Sciatic nerve (tissue), 2 donors: ENCODE data around the gene TTLL7. TPM values are rescaled to one million over a fixed set of nuclear protein-coding genes. Genes with fewer than 3 reads are reported as not detected.
"Not testable (repeated sequence)": the region's sequence is repeated elsewhere in the genome, so short reads cannot be mapped to it uniquely, and the experiment has no call there.

Experiments
- ATAC-seq: fragments of 200-7000 bp; cut with Tn5 transposase; one replicate; pipeline ENCODE4 v1.9.1; 2020; ENCODE audit warnings: mild to moderate bottlenecking, moderate library complexity
- DNase-seq: peaks from one replicate; pipeline ENCODE4 v3.0.0-alpha.2; 2020; ENCODE audit warnings: low spot score
- intact Hi-C: fragments of 100-400 bp; cut with DNase I; formaldehyde crosslinking; loops from one replicate; pipeline ENCODE4 v1.14.2; 2022
- total RNA-seq: library from RNA; stranded (reverse); fragmentation: NEBNext Ultra II Directional; extraction: Animal tissue kit (Norgen Biotek cat#: 25700); gene quantifications from one replicate; pipeline ENCODE4 v1.2.1, GENCODE V29; 2021
- donor health status: DM: no; HTN: no; CAD: no.
- donor health status: DM: no; HTN: no; CAD: no.

The TTLL7 gene
- total RNA-seq, 1 donor from 2014 or later = 15.7 TPM

DNA sequence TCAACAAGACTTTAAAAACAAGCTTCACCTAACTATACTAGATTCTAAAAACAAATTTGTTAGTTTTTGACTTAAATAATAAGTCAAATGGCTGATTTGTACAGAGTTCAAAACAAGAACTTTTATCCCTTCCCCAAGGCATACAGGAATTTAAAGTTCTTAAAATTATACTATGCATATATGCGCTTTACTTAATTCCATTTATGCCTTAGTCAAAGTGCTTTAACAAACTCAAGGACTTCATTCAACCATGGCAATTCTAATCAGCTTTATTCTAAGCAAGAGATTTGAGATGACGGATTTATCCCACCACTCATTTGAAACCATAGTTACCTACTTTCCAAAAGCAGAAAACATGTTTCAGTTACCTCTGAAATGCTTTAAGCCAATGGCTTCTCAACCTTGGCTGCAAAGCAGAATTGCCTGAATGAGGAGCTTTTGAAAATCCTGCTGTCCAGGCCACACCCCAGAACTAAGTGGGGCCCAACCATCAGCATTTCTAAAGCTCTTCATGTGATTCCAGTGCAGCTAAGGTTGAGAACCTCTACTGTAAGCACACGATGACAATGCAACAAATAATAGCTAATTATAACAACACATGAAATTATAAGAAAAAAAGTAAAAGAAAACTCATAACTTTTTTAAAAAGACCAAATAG, 44.6 kb downstream of the TTLL7 start:
- DNase-seq (no peak), ATAC-seq (no peak)
- intact Hi-C loops = loop anchor here (2.0 kb wide), 1 partner anchor 77 kb away; no protein-coding TSS in a partner anchor

DNA sequence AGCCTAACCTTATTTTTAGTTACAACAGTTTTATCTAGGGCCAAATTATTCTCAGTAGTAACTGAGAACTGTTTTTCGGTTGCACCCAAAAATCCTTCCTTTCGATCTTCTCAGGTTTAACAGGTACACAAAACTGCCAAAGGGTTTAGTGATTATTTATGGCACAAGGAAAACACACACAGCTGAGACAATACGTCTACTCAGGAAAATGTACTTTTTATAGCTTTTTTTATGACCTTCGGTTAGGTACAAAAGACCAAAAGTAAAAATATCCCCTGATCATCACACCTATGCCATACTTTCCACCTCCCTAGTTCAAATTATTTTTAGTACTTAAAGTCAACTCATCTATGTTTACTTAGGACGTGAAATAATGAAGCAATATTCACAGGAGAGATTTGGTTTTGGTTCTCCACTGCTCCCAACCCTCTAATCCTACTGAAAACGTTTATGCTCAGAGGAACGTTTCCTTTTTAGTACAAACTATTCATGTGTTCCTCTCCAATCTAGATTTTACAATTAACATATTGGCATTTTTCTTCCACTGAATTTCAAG, 48.7 kb downstream of the TTLL7 start:
- DNase-seq (no peak), ATAC-seq (no peak)
- intact Hi-C loops = no loop called here

DNA sequence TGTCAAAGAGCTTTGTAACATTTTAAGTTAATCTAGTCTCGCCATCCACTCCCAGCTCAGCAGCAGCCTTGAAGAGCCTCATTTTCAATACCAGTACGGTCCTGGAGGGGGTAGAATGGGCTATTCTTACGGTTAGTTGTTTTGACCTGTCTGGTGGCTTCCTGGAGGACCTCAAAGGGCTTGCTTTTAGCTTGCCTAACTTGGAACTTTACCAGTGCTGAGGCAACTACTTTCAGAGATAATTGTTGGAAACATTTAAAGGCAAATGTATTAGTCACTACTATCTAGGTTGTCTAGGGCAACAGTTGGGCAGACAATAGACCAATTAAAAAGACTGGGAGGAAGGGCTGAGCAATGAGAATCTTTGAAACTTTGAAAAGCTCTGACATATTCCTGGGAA, 56.0 kb downstream of the TTLL7 start:
- no peak for DNase-seq
- intact Hi-C loops = no loop called here
- ATAC-seq = no peak

DNA sequence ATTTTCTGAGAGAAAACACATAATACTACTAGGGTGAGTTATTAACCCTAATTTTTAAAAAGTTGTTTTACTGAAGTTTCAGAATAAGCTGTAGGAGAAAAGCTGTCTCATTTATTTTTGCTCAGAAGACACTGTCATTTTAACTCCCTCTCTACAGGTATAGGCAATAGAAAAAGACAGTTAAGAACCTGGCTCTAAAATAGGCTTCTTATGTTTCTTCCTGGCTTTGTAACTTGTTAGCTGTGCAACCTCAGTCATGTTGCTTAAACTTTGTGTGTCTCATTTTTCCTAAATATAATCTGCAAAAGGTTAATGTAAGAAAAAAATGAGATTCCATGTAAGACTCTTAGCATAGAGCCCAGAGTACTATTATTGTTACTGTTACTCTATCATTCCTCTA, 64.4 kb downstream of the TTLL7 start:
- ATAC-seq (no peak), DNase-seq (no peak)
- intact Hi-C loops = no loop called here

DNA sequence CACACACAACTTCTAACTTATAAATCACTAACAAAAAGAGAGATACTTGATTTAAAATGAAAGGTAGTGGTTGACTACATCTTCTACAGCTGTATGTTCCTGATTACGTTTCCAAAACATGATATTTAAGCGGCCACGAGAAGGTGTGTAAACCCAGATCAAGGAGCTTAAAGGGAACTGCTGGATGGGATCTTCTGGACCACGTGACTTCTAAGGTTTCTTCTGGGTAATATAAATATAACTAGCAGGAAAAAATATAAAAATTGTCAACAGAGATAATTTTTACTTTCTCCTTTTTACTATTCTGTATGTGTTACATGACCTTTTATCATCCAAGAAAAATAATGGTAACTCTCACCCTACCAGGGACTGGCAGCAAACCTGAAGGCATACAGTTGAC, 66.2 kb downstream of the TTLL7 start:
- ATAC-seq (no peak), DNase-seq (no peak)
- intact Hi-C loops = no loop called here

DNA sequence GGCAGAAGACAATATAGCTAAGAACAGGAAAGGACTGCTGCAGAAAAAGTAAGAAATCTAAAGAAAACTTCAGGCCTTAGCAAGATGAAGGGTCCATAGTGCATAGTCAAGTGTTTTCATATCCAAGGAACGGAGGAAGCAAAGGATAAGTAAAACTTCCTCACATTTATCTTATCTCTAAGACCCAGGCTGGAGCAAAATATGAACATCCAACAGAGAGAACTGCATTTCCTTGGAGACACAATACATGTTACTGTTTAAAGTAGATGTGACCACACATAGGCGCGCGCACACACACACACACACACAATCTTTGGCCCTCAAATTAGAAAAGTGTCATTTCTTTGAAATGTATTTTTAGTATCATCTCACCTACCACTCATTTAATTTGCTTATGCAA, 66.7 kb downstream of the TTLL7 start:
- intact Hi-C loops = no loop called here
- DNase-seq (no peak), ATAC-seq (no peak)

DNA sequence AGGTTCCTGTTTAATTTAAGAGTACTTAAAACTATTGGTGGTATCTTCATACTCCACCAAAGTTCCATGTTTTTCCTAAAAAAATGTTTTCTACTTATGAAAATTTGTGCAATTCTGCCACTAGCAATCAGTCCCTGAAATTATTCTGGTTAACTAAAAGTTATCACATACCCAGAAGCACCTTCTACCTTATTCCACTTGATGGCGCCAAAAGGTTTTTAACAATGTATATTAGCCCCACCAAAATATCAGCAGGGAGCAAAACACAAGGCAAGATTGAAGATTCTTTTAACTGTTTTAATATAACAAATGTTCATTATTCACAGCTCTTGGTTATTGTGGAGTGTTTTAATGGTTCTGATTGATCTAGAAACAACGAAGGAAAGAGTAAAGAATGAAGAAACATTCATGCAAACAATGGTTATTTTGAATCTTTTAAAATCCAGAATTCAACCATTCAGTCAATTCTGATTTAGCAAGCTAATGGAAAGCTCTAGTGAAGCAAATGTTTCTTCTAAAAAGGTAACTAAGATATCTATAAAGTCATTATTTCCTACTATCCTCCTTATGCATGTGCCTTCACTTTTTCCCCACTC, 67.2 kb downstream of the TTLL7 start:
- no peak for DNase-seq
- ATAC-seq = peak; percentile 76
- intact Hi-C loops = no loop called here

DNA sequence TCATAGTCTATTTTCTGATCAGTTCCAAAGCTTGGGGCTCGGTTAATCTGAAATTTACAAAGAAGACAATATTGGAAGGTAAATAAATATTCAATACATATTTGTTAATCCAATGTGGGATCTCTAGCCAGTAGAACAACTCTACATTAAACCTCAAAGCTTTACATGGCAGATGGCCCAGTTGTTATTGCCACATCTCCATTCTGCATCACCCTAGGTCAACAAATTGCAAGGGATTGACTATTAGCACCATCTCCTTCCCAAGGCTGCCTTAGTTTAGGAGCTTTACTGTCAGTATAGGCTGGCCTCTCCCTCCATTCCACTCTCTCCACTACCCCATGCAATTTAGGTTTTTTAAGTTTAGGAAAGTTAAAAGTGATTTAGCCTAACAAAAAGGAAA, 69.7 kb downstream of the TTLL7 start:
- intact Hi-C loops = no loop called here
- DNase-seq (no peak), ATAC-seq (peak; percentile 68)

DNA sequence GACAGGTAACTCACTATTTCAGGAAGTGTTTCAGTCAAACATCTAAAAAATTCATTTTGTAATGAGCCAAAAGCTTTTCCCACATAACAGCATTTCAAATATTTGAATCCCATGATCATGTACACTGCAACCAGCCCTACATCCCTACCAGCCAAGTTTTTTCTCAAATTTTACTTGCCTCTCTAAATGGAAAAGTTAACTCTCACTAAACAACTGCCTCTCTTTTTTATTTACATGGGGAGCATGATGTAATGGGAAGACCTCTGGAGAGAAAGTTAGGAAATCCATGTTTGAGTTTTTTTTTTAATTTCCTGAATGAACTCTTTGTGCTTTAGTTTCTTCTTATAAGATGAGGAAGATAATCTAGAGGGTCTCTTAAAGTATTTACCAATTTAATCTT, 70.5 kb downstream of the TTLL7 start:
- no peak for DNase-seq
- intact Hi-C loops = no loop called here
- peak; percentile 71 for ATAC-seq

DNA sequence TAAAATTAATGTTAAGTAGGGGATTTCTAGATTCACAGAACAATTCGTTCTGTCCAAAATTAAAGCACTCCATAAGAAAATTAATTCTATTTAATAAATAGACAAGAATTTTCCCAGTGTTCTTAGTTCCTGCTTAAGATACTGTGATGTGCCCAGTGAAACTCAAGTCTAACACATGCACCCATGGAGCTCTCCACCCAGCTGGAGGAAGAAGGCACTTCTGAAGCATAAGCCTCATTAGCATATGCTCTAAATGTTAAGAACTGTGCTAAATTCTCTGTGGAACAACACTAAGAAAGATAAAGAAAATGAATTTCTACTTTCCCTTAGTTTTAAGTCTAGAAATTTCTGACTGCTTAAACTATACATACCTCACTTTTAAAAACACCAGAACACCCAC, 71.2 kb downstream of the TTLL7 start:
- no peak for DNase-seq
- intact Hi-C loops = no loop called here

DNA sequence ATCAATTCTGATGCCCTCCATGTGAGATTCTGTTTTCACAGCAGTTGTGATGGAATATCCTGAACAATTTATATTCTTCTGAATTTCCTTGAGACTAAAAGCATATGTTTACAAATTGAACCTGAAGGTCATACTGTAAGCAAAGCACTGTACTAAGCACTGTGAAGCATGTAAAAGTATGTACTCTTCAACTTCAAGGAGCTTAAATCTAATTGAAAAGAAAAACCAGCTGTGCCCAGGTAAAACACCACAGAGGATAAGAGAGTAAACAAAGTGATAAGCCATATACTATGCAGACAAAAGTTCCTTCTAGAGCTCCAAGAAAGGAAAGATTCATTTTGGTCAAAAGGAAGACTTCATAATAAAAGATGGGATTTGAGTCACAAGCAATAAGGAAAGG, 71.9 kb downstream of the TTLL7 start:
- DNase-seq (no peak), ATAC-seq (no peak)
- intact Hi-C loops = no loop called here

More for the DNA sequence above, 71.2 kb downstream of the TTLL7 start:
- ATAC-seq = no peak

DNA sequence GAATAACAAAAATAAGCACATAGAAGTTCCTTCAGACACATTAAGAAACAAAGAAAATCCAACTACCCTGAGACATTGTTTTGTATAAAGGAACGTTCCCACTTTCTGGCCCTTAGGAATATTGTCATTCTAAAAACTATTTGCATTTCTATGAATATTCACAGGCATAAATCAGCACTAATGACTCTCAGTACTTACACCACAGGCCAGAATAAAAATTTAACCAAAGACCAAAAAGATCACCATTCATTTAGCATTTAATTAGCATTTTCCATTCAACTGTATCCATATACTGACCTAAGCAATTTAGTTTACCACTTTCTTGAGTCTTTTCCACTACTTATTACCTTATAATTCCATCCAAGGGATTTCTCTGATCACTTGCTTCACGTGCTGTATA, 75.4 kb downstream of the TTLL7 start:
- no peak for ATAC-seq
- intact Hi-C loops = no loop called here
- DNase-seq = no peak

DNA sequence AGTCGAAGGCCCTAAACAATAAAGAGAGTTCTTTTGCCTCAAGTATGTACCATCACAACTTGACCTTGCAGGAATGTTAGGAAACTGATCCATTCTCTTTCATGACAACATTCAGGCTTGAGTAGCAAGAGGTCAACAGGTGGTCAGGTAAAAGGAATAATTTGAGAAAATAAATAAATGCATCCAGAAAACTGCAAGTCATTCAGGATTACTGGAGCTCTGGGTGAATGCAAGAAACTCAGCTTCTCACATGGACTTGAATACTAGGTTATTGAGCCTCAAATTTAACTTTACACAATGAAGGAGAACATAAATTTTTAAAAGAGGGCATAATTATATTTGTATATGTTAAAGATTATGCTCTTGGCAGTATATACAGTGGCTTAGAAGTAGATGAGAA, 76.5 kb downstream of the TTLL7 start:
- no peak for DNase-seq
- intact Hi-C loops = no loop called here
- no peak for ATAC-seq

DNA sequence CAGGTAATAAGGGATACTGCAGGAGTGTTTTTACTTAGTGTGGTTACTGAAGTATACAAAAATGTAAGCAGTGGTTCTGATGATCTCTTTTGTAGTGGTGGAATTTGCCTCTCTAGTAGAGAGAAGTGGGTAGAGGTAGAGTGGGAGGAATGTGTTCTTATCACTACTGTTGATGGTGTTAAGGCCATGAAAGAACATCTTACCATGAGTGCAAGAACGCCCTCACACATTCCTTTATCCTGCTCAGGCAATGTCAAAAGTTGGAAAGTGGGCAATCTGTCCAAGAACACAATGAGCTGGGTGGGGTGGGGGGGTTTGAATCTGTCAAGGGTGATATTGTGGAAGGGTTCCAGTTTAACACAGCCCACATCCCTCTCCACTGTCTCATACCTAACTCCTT, 78.6 kb downstream of the TTLL7 start:
- DNase-seq (no peak), ATAC-seq (no peak)
- intact Hi-C loops = no loop called here

DNA sequence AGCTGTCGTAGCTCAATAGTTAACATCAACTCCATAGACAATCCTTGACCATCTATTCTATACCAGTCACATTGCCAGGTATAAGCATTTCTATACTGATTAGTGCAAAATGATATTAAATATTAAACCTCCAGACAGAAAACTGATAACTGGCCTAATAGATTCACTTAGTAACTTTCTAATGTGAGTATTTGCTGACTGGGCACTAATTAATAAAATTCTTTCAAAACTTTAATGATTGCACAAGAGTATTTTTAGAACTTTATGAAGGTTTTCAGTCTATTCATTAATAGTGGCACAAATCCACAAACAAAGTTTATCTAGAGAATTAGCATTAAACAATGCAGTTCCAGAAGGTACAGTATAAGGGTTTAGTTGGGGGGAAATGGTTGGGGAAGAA, 79.1 kb downstream of the TTLL7 start:
- DNase-seq (no peak), ATAC-seq (no peak)
- intact Hi-C loops = no loop called here

DNA sequence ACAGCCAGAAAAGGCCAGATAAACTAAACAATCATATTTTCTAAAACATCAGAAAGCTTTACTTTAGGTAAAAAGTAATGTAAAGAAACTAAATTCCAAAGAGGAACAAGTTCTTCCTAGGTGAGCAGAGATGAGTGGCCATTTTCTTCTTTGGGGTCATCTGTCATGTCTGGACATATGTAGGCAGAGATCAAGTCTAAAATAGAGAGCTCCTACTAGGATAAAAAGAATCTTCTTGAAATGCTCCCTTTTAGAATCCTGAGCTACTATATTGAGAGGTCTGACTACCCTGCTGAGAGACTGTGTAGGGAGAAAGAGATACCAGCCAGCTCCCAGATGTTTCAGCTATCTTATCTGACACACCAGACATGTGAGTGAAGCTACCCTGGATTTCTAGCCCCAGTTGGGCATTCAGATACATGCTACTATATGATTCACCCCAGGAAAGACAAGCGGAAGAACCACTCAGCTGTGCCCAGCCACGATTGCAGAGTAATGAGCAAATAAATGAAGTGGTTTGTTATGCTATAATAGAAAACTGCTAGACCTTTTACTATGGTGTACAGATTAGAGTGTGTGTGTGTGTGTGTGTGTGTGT, 80.1 kb downstream of the TTLL7 start:
- intact Hi-C loops = no loop called here
- DNase-seq (no peak), ATAC-seq (no peak)

DNA sequence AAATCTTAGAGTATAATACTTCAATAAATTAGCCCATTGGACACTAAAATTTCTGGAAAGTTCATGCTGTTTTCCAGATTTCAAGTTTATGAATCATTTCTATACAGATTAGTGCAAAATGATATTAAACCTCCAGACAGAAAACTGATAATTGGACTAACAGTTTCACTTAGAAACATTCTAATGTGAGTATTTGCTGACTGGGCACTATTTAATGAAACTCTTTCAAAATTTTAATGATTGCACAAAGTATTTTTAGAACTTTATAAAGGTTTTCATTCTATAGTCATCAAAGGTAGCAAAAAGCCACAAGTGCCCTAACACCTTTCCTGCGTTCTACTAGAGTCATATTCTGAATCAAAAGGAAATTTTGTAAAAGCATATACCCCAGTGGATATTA, 81.0 kb downstream of the TTLL7 start:
- intact Hi-C loops = no loop called here

DNA sequence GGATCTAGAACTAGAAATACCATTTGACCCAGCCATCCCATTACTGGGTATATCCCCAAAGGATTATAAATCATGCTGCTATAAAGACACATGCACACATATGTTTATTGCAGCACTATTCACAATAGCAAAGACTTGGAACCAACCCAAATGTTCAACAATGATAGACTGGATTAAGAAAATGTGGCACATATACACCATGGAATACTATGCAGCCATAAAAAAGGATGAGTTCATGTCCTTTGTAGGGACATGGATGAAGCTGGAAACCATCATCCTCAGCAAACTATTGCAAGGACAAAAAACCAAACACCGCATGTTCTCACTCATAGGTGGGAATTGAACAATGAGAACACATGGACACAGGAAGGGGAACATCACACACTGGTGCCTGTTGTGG, 82.8 kb downstream of the TTLL7 start:
- intact Hi-C loops, DNase-seq, ATAC-seq: not testable (repeated sequence)

More for the DNA sequence above, 81.0 kb downstream of the TTLL7 start:
- DNase-seq (no peak), ATAC-seq (no peak)

DNA sequence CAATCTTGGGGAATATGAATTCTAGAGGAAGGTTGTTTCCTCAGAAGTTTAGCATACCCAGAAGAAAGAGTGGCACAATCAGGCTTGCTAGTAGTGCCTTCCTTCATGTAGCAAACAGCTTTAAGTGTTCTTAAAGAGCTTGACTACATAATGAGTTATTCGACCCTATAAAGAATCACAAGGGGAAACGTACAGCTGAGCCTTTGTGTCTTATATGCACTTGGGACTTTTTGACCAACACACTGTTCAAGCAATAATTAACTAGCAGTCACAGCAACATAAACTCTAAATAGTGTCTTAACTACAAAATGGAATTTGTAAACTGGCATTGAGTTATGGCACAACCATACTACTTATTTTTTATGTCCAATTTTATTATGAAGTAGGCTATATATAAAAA, 86.1 kb downstream of the TTLL7 start:
- no peak for DNase-seq
- no peak for ATAC-seq
- intact Hi-C loops = no loop called here

DNA sequence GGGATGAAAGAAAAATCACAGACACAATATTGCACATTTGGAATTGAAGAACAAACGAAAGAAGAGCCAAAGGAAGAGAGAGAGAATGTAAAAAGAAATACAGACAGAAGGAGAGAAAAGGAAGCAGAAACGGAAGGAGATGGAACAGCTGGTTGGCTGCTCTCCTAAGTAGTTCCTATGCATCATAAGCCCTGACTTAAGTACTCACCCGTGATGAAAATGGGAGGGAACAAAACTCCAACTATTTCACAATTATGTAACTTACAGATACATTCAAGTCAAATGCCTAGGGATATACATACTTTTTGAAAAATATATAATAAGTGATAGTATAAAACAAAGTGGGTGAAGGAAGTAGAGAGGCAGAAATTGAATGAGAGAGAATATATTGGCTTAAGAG, 88.5 kb downstream of the TTLL7 start:
- no peak for DNase-seq
- intact Hi-C loops = no loop called here
- no peak for ATAC-seq
